Subcutaneous adipose tissue (tissue), 4 donors: ENCODE results near the gene TRIM67. TPM values are rescaled to one million over a fixed set of nuclear protein-coding genes. Genes with fewer than 3 reads are reported as not detected.

ENCODE experiments used
- total RNA-seq, 4 donors: library from RNA; depleted of rRNA; stranded (reverse); fragments of >200 nt; gene quantifications; one replicate each; pipeline ENCODE4 v1.1.0, GENCODE V29; 2016
- TF ChIP-seq, protein P1 (sequence below): fragments of 450-650 bp; IDR thresholded peaks from one replicate; pipeline ENCODE4 v1.5.1; 2016; ENCODE audit warnings: low read depth, mild to moderate bottlenecking, control low read depth, antibody characterized with exemption, moderate library complexity

TRIM67 gene
- total RNA-seq, 4 donors from 2014 or later, result under 0.01 to 1.3 (median 0.25) TPM

- TF ChIP-seq, protein P1, sequence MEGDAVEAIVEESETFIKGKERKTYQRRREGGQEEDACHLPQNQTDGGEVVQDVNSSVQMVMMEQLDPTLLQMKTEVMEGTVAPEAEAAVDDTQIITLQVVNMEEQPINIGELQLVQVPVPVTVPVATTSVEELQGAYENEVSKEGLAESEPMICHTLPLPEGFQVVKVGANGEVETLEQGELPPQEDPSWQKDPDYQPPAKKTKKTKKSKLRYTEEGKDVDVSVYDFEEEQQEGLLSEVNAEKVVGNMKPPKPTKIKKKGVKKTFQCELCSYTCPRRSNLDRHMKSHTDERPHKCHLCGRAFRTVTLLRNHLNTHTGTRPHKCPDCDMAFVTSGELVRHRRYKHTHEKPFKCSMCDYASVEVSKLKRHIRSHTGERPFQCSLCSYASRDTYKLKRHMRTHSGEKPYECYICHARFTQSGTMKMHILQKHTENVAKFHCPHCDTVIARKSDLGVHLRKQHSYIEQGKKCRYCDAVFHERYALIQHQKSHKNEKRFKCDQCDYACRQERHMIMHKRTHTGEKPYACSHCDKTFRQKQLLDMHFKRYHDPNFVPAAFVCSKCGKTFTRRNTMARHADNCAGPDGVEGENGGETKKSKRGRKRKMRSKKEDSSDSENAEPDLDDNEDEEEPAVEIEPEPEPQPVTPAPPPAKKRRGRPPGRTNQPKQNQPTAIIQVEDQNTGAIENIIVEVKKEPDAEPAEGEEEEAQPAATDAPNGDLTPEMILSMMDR, result no peak
These were observed 26.9 kb downstream of the TRIM67 start for GRCh38 chr1:231188768-231189167.

DNA sequence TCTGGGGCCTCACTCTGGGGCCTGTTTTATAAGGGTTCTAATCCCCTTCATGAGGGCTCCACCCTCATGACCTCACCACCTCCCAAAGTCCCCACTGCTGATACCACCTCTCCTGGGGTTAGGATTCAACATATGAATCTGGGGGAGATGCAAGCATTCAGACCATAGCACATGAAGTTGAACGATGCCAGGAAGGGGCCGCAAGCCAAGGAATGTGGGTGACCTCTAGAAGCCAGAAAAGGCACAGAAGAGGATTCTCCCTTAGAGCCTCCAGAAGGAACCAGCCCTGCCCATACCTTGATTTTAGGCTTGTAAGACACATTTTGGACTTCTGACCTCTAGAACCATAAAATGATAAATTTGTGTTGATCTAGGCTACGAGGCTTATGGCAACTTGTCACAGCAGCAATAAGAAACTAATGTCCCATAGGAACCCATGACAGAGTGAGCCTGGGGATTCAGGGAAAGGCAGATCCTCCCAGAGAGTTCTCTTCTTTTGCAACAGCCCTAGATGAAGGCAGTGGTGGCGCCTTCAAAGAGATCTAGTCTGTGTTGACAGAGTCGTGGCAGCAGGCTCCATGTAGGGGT, 27.9 kb downstream of the TRIM67 start:
- TF ChIP-seq, protein P1, result no peak

DNA sequence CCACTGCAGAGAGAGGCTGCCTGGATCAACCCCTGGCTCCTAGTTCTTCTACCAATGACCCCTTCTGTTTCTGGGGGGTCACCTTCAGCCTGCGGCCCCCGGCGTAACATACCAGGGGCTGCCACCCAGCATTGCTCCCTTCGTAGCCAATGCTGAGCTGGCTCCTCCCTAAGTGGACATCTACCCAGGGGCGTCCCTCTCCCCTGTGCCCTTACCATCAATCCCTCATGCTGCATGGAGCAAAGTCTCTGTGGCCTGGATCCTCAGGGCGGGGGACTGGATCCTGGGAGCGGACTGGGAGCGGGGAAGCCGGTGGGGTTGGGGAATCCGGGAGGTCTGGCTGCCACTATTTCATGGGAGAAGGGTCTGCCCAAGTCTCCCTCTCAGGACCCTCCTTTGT, 28.6 kb downstream of the TRIM67 start:
- TF ChIP-seq, protein P1, result no peak

GRCh38 chr1:231192620-231193163, 30.8 kb downstream of the TRIM67 start:
- TF ChIP-seq, protein P1, result no peak

DNA sequence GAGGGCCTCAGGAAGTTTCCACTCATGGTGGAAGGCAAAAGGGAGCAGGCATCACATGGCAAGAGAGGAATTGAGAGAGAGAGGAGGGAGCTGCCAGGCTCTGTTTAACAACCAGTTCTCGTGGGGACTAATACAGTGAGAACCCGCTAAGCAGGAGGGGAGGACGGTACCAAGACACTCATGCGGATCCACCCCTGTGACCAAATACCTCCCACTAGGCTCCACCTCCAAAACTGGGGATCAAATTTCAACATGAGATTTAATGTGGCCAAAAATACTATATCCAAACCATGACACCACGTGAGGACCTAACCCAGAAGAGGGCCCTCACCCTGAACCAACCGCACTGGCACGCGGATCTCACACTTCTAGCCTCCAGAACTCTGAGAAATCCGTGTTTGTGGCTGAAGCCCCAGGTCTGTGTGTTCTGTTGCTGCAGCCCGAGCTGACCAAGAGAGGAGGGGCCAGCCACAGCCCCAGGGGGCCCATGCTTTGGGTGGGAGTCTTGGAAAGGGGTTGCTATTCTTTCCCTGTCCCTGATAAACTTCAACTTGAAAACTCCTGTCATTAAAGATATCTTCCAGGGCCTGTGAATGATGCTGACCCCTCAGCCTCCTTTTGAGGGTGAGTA, 32.0 kb downstream of the TRIM67 start:
- TF ChIP-seq, protein P1, result no peak

DNA sequence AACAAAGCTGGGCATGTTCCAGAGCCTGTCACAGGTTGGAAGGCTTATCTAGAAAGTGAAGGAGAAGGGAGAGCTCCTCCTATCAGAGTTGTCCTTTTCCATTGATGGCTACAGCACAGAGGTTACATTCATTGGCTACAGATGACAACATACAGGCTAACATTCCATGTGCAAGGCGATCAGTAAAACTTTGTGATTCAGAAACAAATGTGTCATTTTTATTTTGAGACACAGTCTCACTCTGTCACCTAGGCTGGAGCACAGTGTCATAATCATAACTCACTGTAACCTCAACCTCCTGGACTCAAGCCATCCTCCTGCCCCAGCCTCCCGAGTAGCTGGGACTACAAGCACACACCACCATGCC, 32.6 kb downstream of the TRIM67 start:
- TF ChIP-seq, protein P1, result no peak

- TF ChIP-seq, protein P1, result no peak
These were observed 33.1 kb downstream of the TRIM67 start for GRCh38 chr1:231194843-231195516.
